A673 (cell line): Measurements from ENCODE around the gene ACOXL. TPM values are rescaled to one million over a fixed set of nuclear protein-coding genes. Genes with fewer than 3 reads are reported as not detected.

Experiments
- BruUV-seq: library from RNA; stranded (reverse); fragments of 400-500 nt; replicated peaks from 2 replicates; lab custom pipeline; 2021; lab: Mats Ljungman, UMichigan
- CTCF ChIA-PET: fragments of 300-600 bp; sonication (Branson Sonifier 250); formaldehyde crosslinking; loops from one replicate; lab custom pipeline; 2022; ENCODE audit warnings: antibody characterized with exemption; lab: Charles Lee
- POLR2A ChIA-PET: fragments of 300-600 bp; sonication (Branson Sonifier 250); formaldehyde crosslinking; loops from one replicate; lab custom pipeline; 2022; ENCODE audit warnings: antibody characterized with exemption; ENCODE audit not compliant: low non-redundant PET; lab: Charles Lee
- DNase-seq: peaks from one replicate; pipeline ENCODE4 v3.0.0-alpha.2; 2015; ENCODE audit warnings: low spot score
- H3K27ac ChIP-seq: fragments of 200-600 bp; sonication (generic); 2 replicates; pipeline ENCODE4 v1.5.1; 2016; ENCODE audit warnings: mixed run types, low read depth, mild to moderate bottlenecking, mixed read lengths, antibody characterized with exemption, low read length; ENCODE audit not compliant: poor library complexity, severe bottlenecking
- H3K27me3 ChIP-seq: fragments of 200-600 bp; sonication (generic); replicated peaks from 2 replicates; pipeline ENCODE4 v1.6.1; 2017; ENCODE audit warnings: mixed run types, low read depth, mild to moderate bottlenecking, mixed read lengths, antibody characterized with exemption, low read length; ENCODE audit not compliant: insufficient read depth, poor library complexity
- H3K36me3 ChIP-seq: fragments of 200-600 bp; sonication (generic); 2 replicates; pipeline ENCODE4 v1.6.1; 2016; ENCODE audit warnings: mixed run types, mild to moderate bottlenecking, mixed read lengths, antibody characterized with exemption, low read length; ENCODE audit not compliant: insufficient read depth, poor library complexity, severe bottlenecking
- H3K4me1 ChIP-seq: fragments of 200-600 bp; sonication (generic); 2 replicates; pipeline ENCODE4 v1.6.1; 2017; ENCODE audit warnings: mixed run types, mild to moderate bottlenecking, mixed read lengths, antibody characterized with exemption, low read length; ENCODE audit not compliant: insufficient read depth, poor library complexity, severe bottlenecking
- H3K4me3 ChIP-seq: fragments of 200-600 bp; sonication (generic); 2 replicates; pipeline ENCODE4 v1.5.1; 2016; ENCODE audit warnings: low read depth, mixed run types, mild to moderate bottlenecking, mixed read lengths, low read length; ENCODE audit not compliant: poor library complexity, severe bottlenecking
- H3K9me3 ChIP-seq: fragments of 200-600 bp; sonication (generic); 2 replicates; pipeline ENCODE4 v1.6.1; 2016; ENCODE audit warnings: mixed run types, low read depth, mild to moderate bottlenecking, mixed read lengths, antibody characterized with exemption, low read length; ENCODE audit not compliant: poor library complexity, severe bottlenecking
- CTCF ChIP-seq: fragments of 300-800, 200-600 bp; sonication (generic); conservative IDR thresholded peaks from 2 replicates; pipeline ENCODE4 v1.5.1; 2017; ENCODE audit warnings: low read depth, mild to moderate bottlenecking, antibody characterized with exemption, low read length, moderate library complexity, mixed read lengths
- EZH2 ChIP-seq: fragments of 200-600 bp; sonication (generic); IDR thresholded peaks from 2 replicates; pipeline ENCODE4 v1.6.1; 2017; ENCODE audit warnings: borderline replicate concordance, low read depth, mild to moderate bottlenecking, mixed read lengths, antibody characterized with exemption, low read length; ENCODE audit not compliant: poor library complexity, severe bottlenecking
- intact Hi-C: fragments of 100-400 bp; cut with micrococcal nuclease; formaldehyde crosslinking; loops from one replicate; pipeline ENCODE4 v1.10.0; 2022; ENCODE audit not compliant: unreplicated experiment
- total RNA-seq: library from RNA; stranded (reverse); gene quantifications from 2 replicates; pipeline ENCODE4 v1.2.3, GENCODE V29; 2021

The ACOXL gene
- total RNA-seq, 1 experiment from 2014 or later: not detected

- no TSS peak for BruUV-seq
- Histone ChIP-seq H3K27ac (no peak overlapping the region), H3K9me3 (no peaks in the 10 kb centered on the region), H3K36me3 (no peaks in the 10 kb centered on the region), H3K4me1 (no peaks in the 10 kb centered on the region), H3K27me3 (peaks cover 60% of the 10 kb centered on the region), H3K4me3 (no peak overlapping the region)
- intact Hi-C loops: no loop called here
- POLR2A ChIA-PET: no interaction called here
- TF ChIP-seq CTCF (no peak), EZH2 (no peak)
- CTCF ChIA-PET: no interaction called here
- no peak for DNase-seq
These were observed 304.8 kb downstream of the ACOXL start for GRCh38 chr2:111037128-111037527.

GRCh38 chr2:111039628-111040383, 307.4 kb downstream of the ACOXL start:
- Histone ChIP-seq H3K27me3 (peaks cover 55% of the 10 kb centered on the region), H3K9me3 (no peaks in the 10 kb centered on the region), H3K4me3 (no peak overlapping the region), H3K36me3 (no peaks in the 10 kb centered on the region), H3K27ac (no peak overlapping the region), H3K4me1 (no peaks in the 10 kb centered on the region)
- POLR2A ChIA-PET: no interaction called here
- BruUV-seq: no TSS peak
- CTCF ChIA-PET: interaction anchor here (0.5 kb wide), 1 partner anchor 228 kb away, joined by 3 read pairs; no protein-coding TSS in a partner anchor
- no peak for TF ChIP-seq EZH2
- TF ChIP-seq CTCF: no peak
- DNase-seq: no peak
- intact Hi-C loops: no loop called here

- Histone ChIP-seq H3K27ac (no peak overlapping the region), H3K27me3 (peaks cover 37% of the 10 kb centered on the region), H3K9me3 (no peaks in the 10 kb centered on the region), H3K36me3 (no peaks in the 10 kb centered on the region), H3K4me3 (no peak overlapping the region), H3K4me1 (no peaks in the 10 kb centered on the region)
- no peak for TF ChIP-seq CTCF
- TF ChIP-seq EZH2: no peak
- no TSS peak for BruUV-seq
- ChIA-PET POLR2A (no interaction called here), CTCF (no interaction called here)
- no peak for DNase-seq
- intact Hi-C loops: no loop called here
These were observed 309.2 kb downstream of the ACOXL start for GRCh38 chr2:111041398-111042202.
